Keratinocyte (primary cell): ENCODE results near the gene NLGN2. TPM values are rescaled to one million over a fixed set of nuclear protein-coding genes. Genes with fewer than 3 reads are reported as not detected.

ENCODE experiments used
- DNase-seq: peaks from one replicate; pipeline ENCODE4 v3.0.0-alpha.2; 2011; ENCODE audit warnings: low read depth, missing footprints, low spot score
- FAIRE-seq: peaks from 2 replicates; lab custom pipeline; 2011; peaks lifted over from hg19 to GRCh38; lab: Jason Lieb, UNC
- H2AFZ ChIP-seq: 2 replicates; pipeline ENCODE4 v1.6.0; 2012; ENCODE audit warnings: low read length, control low read depth, inconsistent platforms; ENCODE audit not compliant: control insufficient read depth
- H3K27ac ChIP-seq: 2 replicates; pipeline ENCODE4 v1.5.1; 2011; ENCODE audit warnings: low read length; ENCODE audit not compliant: control insufficient read depth, insufficient read depth
- H3K27me3 ChIP-seq: 3 replicates; pipeline ENCODE4 v1.6.0; 2011; ENCODE audit warnings: low read length; ENCODE audit not compliant: control insufficient read depth, insufficient read depth; ENCODE audit errors: extremely low read depth
- H3K36me3 ChIP-seq, 2 experiments: 2 replicates in 1 of 2; 3 replicates in 1 of 2; pipeline ENCODE4 v1.5.1; 2011; ENCODE audit warnings: low read length in 2 of 2, mild to moderate bottlenecking in 1 of 2; ENCODE audit not compliant: control insufficient read depth in 2 of 2, insufficient read depth in 2 of 2; ENCODE audit errors: extremely low read depth in 1 of 2
- H3K4me1 ChIP-seq: 3 replicates; pipeline ENCODE4 v1.5.1; 2011; ENCODE audit warnings: low read length; ENCODE audit not compliant: control insufficient read depth, insufficient read depth; ENCODE audit errors: extremely low read depth
- H3K4me2 ChIP-seq: 3 replicates; pipeline ENCODE4 v1.6.0; 2011; ENCODE audit warnings: low read depth, low read length; ENCODE audit not compliant: control insufficient read depth, insufficient read depth; ENCODE audit errors: extremely low read depth
- H3K4me3 ChIP-seq, 3 experiments: fragments of 200-600 bp in 1 of 3; sonication (generic) in 1 of 3; 2 replicates in 2 of 3; 3 replicates in 1 of 3; pipeline ENCODE4 v1.5.1; 2011 to 2016; ENCODE audit warnings: low read length in 3 of 3, mild to moderate bottlenecking in 3 of 3, control low read depth in 2 of 3, inconsistent platforms in 1 of 3, low read depth in 1 of 3, mixed read lengths in 1 of 3, mixed run types in 1 of 3, moderate library complexity in 1 of 3; ENCODE audit not compliant: control insufficient read depth in 2 of 3, insufficient read depth in 2 of 3; ENCODE audit errors: extremely low read depth in 1 of 3
- H3K79me2 ChIP-seq: 2 replicates; pipeline ENCODE4 v1.6.0; 2012; ENCODE audit warnings: low read length; ENCODE audit not compliant: control insufficient read depth, insufficient read depth
- H3K9ac ChIP-seq: 3 replicates; pipeline ENCODE4 v1.6.0; 2011; ENCODE audit warnings: low read length; ENCODE audit not compliant: control insufficient read depth, insufficient read depth; ENCODE audit errors: extremely low read depth
- H3K9me1 ChIP-seq: 3 replicates; pipeline ENCODE4 v1.6.0; 2011; ENCODE audit warnings: low read length; ENCODE audit not compliant: control insufficient read depth, insufficient read depth; ENCODE audit errors: extremely low read depth
- H3K9me3 ChIP-seq: 2 replicates; pipeline ENCODE4 v1.5.1; 2012; ENCODE audit warnings: low read depth, low read length; ENCODE audit not compliant: control insufficient read depth
- H4K20me1 ChIP-seq: 3 replicates; pipeline ENCODE4 v1.6.0; 2011; ENCODE audit warnings: low read length; ENCODE audit not compliant: control insufficient read depth, insufficient read depth; ENCODE audit errors: extremely low read depth
- CTCF ChIP-seq, 3 experiments: IDR thresholded peaks in 1 of 3; conservative IDR thresholded peaks in 1 of 3; optimal IDR thresholded peaks in 1 of 3; 2 replicates in 2 of 3; 3 replicates in 1 of 3; pipeline versions ENCODE3 to v1.5.1; 2011; ENCODE audit warnings: low read length in 3 of 3, mild to moderate bottlenecking in 3 of 3, moderate library complexity in 2 of 3, control low read depth in 1 of 3, inconsistent platforms in 1 of 3; ENCODE audit not compliant: insufficient read depth in 2 of 3; ENCODE audit errors: extremely low read depth in 1 of 3
- EZH2 ChIP-seq: IDR thresholded peaks from one replicate; pipeline ENCODE4 v1.6.1; 2012; ENCODE audit warnings: inconsistent platforms, mild to moderate bottlenecking, low read length, moderate library complexity
- dilution Hi-C: fragments of 300-500 bp; cut with MboI; formaldehyde crosslinking; loops from one replicate; pipeline ENCODE4 v1.7.0; 2020; ENCODE audit warnings: low sequenced_read_pairs; ENCODE audit not compliant: extremely low pct_ligation_motif_present
- polyA plus RNA-seq, 5 experiments: library from polyadenylated mRNA; depleted of rRNA in 3 of 5; stranded (reverse) in 3 of 5; stranded (forward) in 1 of 5; unstranded in 1 of 5; fragments of >200 nt; gene quantifications; 1 replicate in 1 of 5; 2 replicates in 3 of 5; 3 replicates in 1 of 5; pipeline versions ENCODE4 v1.2.1 to v1.2.3, GENCODE V29; 2011 to 2012; ENCODE audit warnings: missing spikeins in 2 of 5, low read depth in 1 of 5, low replicate concordance in 1 of 5

Gene NLGN2
- polyA plus RNA-seq, 1 donor (not counting 4 experiments of a cell fraction or from before 2014, with no cell fraction given): 2.5 TPM

- Histone ChIP-seq H3K27ac (no peak overlapping the region), H4K20me1 (no peaks in the 10 kb centered on the region), H3K36me3 (peaks cover 8 to 19% of the 10 kb centered on the region in 2 experiments), H3K4me3 (no peak overlapping the region), H3K4me2 (no peak overlapping the region), H2AFZ (no peak overlapping the region), H3K4me1 (peaks cover 36% of the 10 kb centered on the region), H3K9ac (no peak overlapping the region), H3K9me3 (no peaks in the 10 kb centered on the region), H3K27me3 (no peaks in the 10 kb centered on the region), H3K79me2 (peaks cover 2% of the 10 kb centered on the region), H3K9me1 (no peaks in the 10 kb centered on the region)
- DNase-seq (no peak), FAIRE-seq (no peak)
- dilution Hi-C loops: no loop called here
- TF ChIP-seq CTCF (optimal IDR thresholded peaks at IDR 0.05 in 1 of 3, IDR thresholded peaks at IDR 0.05 in 1 of 3, conservative IDR thresholded peaks at IDR 0.05 in 1 of 3; ENCODE audit: extremely low read depth in 1 of 3, insufficient read depth in 2 of 3, low read length in 3 of 3): no peak
- no peak for TF ChIP-seq EZH2
Observed at GRCh38 chr17:7459961-7460545, 52.4 kb downstream of the NLGN2 start.

GRCh38 chr17:7460850-7461660 is 53.4 kb downstream of the NLGN2 start:
- Histone ChIP-seq H3K4me3 (no peak overlapping the region), H3K79me2 (peaks cover 6% of the 10 kb centered on the region), H3K9ac (no peak overlapping the region), H4K20me1 (no peaks in the 10 kb centered on the region), H3K27me3 (no peaks in the 10 kb centered on the region), H3K9me3 (no peaks in the 10 kb centered on the region), H3K27ac (no peak overlapping the region), H3K36me3 (peaks cover 6 to 21% of the 10 kb centered on the region in 2 experiments), H3K9me1 (no peaks in the 10 kb centered on the region), H3K4me1 (peaks cover 29% of the 10 kb centered on the region), H3K4me2 (no peak overlapping the region), H2AFZ (no peak overlapping the region)
- dilution Hi-C loops: no loop called here
- DNase-seq (no peak), FAIRE-seq (peak; percentile 79)
- no peak for TF ChIP-seq EZH2
- TF ChIP-seq CTCF (optimal IDR thresholded peaks at IDR 0.05 in 1 of 3, IDR thresholded peaks at IDR 0.05 in 1 of 3, conservative IDR thresholded peaks at IDR 0.05 in 1 of 3; ENCODE audit: extremely low read depth in 1 of 3, insufficient read depth in 2 of 3, low read length in 3 of 3): no peak
